ENCODE data around the gene GALNS. TPM values are rescaled to one million over a fixed set of nuclear protein-coding genes. Genes with fewer than 3 reads are reported as not detected.
A peak's percentile ranks its signal among the peaks of the same experiment; 100 is the strongest.

The GALNS gene
- total and polyA plus RNA-seq, 2 of the 13 experiments (the other 11 are each of a cell fraction or from before 2014, with no cell fraction given): 9.2 to 9.8 TPM

DNA sequence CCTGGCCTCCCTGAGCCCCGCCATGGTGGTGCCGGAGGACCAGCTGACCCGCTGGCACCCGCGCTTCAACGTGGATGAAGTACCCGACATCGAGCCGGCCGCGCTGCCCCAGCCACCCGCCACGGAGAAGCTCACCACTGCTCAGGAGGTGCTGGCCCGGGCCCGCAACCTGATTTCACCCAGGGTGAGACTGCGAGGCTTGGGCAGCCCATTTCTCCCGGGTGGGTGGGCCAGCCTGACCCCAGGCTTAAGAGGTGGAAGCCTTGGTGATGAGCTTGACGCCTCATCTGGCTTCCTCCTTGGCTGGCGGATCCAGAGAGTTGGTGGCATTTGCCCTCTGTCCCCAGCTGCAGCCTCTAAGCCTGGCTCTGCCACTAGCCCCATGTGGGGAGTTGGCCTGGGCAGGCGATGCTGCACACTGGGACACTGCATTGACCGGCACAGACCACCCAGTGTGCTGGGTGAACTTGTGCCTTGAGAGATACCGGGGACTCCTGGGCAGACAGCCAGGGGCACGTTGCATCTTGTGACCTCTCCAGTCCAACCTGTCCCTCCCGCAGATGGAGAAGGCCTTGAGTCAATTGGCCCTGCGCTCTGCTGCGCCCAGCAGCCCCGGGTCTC is 50.1 kb downstream of the GALNS start (continued):
- TF ChIP-seq, protein P1, sequence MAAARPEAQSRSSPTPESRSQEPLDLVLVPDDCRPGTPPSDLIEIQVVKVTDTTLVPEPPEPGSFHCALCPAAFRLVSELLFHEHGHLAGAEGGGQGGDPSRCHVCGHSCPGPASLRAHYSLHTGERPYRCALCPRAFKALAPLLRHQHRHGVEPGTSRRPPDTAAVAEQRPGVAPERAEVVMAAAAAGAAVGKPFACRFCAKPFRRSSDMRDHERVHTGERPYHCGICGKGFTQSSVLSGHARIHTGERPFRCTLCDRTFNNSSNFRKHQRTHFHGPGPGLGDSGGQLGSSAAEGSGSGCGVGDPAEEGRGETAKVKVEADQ (CRISPR knock-in tag; IDR thresholded peaks at IDR 0.05; ENCODE audit: borderline replicate concordance): 0 out of 2 replicates have a peak, but pooled peaks have one; percentile 64
- TF ChIP-seq ZNF44 (CRISPR knock-in tag; IDR thresholded peaks at IDR 0.05): 0 out of 2 replicates have a peak, but pooled peaks have one; percentile 64
- TF ChIP-seq POLR2G (IDR thresholded peaks at IDR 0.05; ENCODE audit: low read depth, low read length): peak; percentile 13; the same call in 1 of the 2 replicates
- 0 out of 2 replicates have a peak, but pooled peaks have one; percentile 9 for TF ChIP-seq TAF1 (CRISPR knock-in tag; IDR thresholded peaks at IDR 0.05)
- TF ChIP-seq ZNF224 (CRISPR knock-in tag; IDR thresholded peaks at IDR 0.05): 0 out of 2 replicates have a peak, but pooled peaks have one; percentile 35
- TF ChIP-seq, protein P2, sequence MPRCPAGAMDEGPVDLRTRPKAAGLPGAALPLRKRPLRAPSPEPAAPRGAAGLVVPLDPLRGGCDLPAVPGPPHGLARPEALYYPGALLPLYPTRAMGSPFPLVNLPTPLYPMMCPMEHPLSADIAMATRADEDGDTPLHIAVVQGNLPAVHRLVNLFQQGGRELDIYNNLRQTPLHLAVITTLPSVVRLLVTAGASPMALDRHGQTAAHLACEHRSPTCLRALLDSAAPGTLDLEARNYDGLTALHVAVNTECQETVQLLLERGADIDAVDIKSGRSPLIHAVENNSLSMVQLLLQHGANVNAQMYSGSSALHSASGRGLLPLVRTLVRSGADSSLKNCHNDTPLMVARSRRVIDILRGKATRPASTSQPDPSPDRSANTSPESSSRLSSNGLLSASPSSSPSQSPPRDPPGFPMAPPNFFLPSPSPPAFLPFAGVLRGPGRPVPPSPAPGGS (CRISPR knock-in tag; IDR thresholded peaks at IDR 0.05): 0 out of 2 replicates have a peak, but pooled peaks have one; percentile 43
- TF ChIP-seq, protein P3, sequence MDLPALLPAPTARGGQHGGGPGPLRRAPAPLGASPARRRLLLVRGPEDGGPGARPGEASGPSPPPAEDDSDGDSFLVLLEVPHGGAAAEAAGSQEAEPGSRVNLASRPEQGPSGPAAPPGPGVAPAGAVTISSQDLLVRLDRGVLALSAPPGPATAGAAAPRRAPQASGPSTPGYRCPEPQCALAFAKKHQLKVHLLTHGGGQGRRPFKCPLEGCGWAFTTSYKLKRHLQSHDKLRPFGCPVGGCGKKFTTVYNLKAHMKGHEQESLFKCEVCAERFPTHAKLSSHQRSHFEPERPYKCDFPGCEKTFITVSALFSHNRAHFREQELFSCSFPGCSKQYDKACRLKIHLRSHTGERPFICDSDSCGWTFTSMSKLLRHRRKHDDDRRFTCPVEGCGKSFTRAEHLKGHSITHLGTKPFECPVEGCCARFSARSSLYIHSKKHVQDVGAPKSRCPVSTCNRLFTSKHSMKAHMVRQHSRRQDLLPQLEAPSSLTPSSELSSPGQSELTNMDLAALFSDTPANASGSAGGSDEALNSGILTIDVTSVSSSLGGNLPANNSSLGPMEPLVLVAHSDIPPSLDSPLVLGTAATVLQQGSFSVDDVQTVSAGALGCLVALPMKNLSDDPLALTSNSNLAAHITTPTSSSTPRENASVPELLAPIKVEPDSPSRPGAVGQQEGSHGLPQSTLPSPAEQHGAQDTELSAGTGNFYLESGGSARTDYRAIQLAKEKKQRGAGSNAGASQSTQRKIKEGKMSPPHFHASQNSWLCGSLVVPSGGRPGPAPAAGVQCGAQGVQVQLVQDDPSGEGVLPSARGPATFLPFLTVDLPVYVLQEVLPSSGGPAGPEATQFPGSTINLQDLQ (CRISPR knock-in tag; IDR thresholded peaks at IDR 0.05): no peak
